GM18909 (cell line): Measurements from ENCODE around the gene CRTC1.

Experiments
- ATAC-seq: cut with Tn5 transposase; IDR thresholded peaks from one replicate; pipeline ENCODE4 v1.9.1; 2021; ENCODE audit warnings: mild to moderate bottlenecking; ENCODE audit not compliant: unreplicated experiment, poor library complexity

The CRTC1 gene

DNA sequence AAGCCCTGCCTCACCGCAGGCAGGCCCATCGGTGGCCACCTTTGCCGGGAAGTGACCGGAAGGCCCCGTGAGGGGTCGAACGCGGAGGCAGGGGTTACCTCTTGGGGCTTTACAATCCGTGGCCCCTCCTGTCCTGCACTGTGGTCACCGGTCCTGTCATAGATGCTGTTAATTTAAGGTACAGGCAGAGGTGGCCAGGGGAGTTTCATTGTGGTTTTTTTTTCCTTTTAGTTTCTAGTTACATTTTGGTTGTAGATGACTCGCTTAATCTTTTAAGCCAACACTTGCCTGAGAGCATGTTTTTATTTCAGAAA lies 94.6 kb downstream of the CRTC1 start:
- ATAC-seq: no peak

DNA sequence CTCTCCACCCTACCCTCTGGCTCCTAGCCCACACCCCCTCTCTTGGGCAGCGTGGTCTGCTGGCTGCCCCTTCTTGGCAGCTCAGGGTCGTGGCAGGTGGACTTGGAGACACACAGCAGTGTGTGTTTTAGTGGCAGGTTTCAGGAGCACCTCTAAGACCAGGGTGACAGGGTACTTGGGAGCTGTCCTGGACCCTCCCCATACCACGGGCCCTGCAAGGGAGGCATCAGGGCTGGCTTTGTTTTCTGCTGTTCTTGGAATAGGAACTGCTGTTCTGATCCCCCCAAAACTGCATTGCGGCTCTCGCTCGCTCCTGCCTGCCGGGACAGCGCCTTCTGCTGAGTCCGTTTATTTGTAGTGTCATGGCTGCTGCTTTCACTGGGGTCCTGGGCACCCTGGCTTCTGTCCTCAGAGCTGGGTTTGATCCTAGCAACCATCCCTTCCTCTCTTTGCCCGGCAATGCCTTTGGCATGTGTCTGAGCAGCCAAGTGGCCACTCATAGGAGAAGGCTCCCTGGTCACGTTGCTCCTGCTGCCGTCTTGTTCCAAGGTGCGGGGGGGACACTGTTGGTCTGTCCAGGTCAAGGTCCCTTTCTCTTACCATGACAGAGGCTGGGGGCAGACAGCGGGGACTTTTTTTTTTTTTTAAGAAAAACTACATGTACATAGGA lies 95.5 kb downstream of the CRTC1 start:
- no peak for ATAC-seq

DNA sequence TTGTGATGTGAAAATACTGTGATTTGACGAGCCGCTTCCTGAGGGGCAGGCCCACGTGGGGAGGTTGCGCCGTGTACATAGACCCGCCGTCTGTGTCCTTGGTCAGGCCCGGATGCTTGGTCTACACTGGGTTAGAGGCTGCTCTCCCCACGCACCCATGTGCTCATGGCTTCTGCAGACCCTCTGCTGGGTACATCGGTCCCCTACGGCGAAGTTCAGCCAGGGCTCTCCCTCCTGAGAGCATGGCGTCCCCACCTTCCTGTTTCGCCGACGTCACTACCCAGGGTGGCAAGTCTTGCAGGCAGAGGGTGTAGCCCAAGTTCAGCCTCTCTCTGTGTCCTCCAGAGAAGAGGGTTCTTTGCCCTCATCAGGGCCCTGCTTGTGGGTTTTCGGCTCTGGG lies 96.6 kb downstream of the CRTC1 start:
- no peak for ATAC-seq

DNA sequence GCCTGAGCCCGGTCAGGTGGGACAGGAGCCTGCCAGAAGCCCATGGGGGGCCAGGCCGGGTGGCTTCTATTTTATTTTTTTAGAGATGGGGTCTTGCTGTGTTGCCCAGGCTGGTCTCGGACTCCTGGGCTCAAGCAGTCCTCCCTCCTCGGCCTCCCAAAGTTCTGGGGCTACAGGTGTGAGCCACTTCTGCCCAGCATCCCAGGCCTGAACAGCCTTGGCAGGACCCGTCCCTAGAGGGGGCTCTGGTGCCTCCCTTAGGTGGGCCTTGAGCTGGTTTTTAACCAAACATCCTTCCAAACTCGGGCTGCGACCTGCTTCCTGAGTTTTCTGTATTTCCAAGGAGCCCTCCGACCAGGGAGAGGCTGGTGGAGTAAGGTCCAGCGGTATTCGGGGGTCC lies 97.2 kb downstream of the CRTC1 start:
- no peak for ATAC-seq

DNA sequence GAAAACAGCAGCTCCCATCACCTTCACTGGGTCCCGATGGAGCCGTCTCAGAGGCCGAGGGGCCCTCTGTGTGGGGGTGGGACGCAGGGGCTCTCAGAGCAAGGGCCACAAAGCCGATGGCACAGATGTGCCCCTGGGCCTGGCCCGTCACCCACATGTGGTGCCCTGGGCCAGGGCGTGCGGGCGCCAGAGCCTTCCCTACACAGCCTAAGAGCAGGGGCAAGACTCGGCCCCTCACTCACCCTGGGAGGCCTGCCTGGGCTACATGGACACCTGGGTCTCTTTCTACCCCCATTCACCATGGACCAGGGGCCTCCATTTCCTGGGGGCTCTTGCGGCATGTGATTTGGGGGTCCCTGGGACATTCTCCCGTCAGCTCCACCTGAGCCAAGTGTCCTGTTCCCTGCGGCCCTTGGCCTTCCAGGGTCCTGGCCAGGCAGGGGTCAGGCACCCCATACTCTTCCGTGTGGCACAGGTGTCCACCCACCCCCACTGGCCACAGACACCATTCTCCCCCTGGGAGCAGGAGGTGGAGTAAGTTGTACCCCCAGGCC lies 97.6 kb downstream of the CRTC1 start:
- ATAC-seq: no peak

DNA sequence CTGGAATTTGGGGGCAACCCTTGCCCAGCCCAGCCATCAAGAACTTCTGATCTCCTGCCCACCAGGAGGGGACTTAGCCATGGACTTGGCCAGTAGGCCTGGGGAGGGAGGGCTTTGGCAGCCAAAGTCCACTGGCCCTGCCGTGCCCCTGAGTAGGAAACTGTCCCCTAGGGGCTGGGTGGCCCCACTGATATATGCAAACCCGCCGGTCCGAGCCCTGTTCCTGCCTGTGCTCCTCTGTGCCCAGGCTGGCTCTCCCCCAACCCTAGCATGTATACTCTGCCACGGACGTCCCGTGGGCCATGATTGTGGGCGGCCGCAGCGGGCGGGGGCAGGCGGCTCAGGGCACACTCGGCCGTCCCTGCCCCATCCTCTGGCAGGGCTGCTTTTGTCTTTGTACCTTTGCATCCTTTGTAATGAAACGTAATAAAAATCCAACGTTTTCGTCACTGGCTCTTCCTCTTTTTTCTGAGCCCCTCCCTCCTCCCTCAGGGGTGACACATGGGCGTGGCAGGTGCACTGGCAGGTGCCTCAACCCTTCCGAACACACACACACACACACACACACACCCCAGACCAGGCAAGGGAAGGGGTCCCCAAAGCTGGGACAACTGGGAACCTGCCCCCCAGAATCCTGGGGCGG lies 98.5 kb downstream of the CRTC1 start:
- ATAC-seq: no peak

DNA sequence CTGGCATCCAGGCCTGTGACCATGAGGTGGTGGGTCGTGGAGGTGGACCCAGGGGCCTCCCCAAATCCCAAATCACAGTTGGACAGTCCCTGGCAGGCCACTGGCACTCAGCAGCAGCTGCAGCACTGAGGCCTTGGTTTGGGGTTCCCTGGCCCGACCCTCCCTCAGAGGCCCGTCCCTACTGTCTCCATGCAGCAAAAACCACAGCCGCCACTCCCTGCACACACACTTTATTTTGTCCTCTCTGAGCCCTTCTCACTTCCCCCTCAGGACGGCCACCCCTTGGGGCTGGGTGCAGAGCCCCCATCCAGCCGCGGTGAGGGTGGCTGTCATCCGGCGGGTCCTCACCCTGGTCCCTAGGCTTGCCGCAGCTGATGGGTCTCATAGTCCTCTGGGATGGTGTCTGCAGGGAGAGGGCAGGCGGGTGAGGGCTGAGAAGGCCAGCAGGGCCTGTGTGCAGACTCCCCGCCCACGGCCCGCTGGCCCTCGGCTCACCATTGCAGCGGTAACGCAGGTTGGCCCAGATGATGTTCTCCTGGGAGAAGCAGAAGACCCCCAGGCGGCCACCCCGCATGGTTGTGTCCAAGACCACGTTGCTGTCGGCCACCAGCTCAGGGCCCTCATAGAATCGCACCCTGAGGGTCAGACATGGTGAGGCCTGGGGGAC lies 99.2 kb downstream of the CRTC1 start:
- no peak for ATAC-seq

DNA sequence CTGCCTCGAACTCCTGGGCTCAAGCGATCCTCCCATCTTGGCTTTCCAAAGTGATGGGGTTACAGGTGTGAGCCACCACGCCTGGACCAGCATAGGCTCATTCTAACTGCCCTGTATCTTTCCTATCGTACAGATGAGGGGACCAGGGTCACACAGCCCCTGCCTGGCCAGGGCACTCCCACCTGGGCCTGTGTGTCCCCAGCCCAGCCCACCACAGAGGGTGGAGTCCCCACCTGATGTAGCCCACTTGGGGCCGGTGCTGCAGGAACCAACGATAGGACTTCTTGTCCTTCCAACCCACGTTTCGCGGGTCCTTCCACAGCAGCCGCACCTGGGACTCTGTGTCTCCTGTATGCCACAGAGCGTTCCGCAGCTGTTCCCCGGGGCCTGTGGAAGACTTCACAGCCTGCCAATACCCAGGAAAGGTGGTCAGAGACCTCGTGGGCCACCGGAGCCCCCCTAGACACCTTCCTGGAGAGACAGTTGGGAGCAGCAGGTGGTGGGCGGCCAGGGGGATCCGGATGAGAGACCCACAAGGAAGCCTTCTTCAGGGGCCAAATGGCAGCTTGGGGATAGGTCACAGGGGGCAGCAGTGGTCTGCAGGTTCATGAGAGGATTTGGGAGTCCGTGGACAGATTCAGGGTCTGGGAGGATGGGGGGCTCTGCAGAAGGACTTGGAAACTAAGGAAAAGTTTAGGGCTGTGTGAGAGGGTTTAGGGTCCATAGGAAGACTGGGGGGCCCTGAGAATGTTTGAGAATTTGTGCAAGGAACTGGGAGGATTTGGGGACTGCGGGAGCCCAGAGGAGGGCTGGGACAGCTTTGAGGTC lies 100.7 kb downstream of the CRTC1 start:
- ATAC-seq: no peak

DNA sequence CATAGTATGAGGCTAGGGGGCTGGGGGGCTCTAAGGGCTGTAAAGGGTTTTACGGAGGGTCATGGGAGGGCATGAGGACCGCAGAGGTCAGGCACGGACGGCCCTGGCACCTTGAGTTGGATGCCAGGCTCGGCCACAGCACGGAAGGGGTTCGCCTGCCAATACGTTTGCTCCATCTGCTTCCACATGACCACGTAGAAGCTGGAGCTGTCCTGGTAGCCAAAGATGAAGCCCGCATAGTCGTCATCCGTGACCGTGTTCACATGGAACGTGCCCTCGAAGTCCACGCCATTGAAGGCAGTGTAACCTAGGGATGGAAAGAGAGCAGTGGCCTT lies 101.3 kb downstream of the CRTC1 start:
- ATAC-seq: no peak

DNA sequence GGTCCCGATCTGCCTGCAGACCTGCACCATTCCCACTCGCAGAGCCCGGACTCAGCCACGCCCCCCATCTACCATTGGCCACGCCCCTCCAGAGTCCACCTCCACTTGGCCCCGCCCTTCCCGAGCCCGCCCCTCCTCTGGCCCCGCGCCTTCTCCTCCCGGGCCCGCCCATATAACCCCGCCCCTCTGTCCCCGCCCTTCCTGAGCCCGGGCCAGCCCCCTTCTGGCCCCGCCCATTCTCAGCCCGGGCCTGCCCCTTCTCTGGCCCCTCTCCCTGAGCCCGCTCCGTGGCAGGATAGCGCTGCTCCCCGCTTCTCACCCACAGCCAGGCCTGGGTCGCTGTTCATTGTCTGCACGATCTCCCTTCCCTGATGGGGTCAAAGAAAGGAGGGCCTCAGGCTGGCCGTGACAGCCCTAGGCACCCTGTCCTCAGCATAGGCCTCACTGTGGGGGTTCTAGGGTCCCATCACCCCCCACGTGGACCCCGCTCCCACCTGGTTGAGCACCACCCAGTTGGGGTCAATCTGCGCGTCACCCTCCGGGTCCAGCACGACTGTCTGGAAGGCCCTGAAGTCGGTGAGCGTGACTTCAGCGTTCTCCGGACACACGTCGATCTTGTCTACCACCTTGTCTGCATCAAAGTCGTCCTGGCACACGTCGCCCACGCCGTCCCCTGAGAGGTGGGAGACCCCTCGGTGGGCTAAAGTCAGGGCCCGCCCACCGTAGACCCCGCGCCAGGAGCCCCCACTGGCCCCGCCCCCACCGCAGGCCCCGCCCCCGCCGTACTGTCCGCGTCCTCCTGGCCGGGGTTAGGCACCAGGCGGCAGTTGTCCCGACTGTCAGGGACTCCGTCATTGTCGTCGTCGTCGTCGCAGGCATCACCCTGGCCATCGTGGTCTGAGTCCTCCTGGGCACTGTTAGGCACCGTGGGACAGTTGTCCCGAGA lies 102.0 kb downstream of the CRTC1 start:
- no peak for ATAC-seq

DNA sequence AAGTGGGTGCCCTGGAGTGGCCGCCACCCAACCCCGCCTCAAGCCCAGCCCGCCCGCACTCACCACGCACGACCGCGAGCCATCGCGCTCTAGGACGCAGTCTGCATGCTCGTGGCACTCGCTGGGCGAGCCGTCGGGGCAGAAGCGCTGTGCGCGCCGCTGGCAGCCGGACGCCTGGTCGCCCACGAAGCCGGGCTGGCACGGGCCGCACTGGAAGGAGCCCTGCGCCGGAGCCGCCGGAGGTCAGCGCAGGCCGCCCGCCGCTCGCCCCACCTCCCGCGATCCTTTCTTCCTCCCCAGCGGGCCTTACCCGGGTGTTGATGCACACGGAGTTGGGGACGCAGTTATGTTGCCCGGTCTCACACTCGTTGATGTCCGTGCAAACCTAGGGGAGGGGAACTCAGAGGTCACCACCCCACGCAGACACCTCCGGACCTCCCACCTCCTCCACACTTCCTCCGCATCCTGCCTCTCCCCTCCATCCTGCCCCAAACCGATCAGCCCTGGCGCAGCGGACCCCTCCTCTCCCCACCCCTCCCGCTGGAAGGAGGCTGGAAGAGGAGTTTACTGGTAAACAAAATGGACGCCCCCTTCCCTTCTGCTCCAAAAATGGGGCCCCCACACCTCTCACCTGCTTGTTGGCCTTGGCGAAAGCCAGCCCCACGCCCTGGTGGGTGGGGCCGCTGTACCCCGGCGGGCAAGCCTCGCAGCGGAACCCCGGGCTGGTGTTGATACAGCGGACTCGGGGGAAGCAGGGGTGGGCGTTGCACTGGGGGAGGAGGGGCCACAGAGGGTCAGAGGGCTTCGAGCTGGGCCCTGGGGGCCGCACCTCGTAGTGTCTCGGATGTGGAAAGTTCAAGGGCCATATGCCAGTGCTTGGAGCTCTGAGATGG lies 105.3 kb downstream of the CRTC1 start:
- ATAC-seq: no peak

DNA sequence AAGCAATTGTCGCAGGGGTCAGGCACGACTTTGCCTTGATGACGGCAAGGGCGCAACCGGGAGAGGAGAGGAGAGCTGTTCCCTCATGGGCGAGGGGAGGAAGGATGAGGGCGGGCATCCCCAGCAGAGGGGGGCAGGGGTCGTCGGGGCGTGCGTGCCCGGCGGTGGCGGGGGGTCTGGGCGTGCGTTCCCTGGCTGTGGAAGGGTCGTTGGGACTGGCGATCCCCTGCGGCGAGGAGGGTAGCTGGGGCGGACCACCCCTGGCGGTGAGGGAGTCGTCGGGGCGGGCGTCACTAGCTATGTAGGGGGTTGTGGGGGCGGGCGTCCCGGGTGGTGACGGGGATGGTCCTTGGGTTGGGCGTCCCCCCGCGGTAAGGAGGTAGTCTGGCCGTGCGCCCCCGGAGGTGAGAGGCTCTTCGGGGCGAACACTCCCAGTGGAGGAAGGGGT lies 106.0 kb downstream of the CRTC1 start:
- ATAC-seq: no peak

DNA sequence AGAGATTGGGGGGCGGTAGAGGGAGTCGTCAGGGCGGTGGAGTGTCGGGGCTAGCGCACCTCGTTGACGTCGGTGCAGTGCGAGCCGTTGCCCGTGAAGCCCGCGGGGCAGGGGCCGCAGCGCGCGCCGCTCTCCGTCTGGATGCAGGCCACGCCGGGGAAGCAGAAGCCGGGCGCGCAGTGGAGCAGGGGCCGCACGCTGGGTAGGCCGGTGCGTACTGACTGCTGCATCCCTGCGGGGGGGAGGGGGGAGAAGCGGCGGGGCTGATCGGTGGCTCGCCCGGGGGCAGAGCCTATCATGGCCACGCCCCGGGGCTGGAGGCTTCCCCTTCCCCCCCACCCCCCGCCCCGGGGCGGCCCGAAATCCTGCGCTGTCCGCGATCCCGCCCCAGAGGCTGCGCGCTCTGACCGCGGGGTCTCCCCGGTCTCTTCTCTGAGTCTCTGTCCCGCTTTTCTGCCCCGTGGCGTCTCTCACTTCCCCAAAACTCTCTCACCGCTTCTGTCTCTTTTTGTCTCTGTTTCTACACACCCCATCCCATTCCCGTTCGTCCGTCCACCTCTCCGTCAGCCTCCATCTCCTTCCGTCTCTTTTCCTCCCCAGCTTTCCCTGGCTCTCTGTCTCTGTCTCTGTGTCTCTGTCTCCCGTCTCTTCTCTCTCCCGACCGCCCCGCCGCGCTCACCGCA lies 106.5 kb downstream of the CRTC1 start:
- ATAC-seq: no peak

DNA sequence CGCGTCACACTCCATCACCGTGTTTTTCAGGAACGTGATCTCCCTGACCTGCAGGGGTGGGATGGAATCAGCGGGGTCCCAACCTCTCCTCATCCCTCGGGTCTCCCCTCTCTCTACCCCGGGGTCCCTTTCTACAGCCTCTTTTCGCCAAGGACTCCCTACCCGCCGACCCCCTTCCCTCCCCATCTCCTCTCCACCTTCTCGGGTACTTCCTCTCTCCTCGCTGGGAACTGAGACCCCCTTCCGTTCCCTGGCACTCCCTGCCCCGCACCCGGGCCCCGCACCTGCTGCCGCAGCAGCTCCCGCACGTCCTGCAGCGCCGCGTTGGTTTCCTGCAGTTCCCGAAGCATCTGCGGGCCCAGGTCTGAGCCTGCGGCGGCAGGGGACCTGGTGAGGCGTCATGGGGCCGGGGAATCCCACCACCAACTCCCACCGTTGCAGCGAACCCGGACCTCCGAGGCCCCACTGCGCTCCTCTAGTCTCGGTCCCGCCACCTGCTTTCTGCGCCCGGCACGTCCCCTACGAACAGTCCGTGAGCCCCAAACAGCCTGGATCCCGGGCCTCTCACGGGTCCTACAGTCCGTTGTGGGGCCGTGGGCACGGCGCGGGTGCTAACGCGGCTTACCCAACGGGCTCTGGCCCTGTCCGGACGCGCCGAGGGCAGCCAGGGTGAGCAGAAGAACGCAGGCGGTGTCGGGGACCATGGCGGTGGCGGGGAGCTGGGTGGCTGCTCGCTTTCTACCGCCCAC lies 107.3 kb downstream of the CRTC1 start, which contains the start of gene COMP:
TSS of gene COMP (minus strand) at position 740 of the 749 bp plus-strand sequence. CDS start at position 704, 36 bp downstream.
- no peak for ATAC-seq

DNA sequence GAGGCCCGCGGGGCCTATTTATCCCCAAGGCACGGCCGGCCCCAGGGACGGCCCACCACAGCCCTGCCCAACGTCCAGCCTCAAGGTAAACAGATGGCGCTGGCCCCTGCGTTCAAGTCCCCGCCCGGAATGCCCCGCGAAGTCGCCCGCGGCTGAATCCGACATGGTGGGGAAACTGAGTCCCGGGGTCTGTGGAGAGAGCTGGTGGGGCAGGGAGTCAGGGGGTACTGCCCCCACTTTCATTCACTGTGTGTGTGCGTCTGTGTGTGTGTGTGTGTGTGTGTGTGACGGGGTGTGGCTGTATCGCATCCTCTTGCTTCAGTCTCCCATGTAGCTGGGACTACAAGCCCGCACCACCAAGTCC lies 107.8 kb downstream of the CRTC1 start:
- no peak for ATAC-seq

DNA sequence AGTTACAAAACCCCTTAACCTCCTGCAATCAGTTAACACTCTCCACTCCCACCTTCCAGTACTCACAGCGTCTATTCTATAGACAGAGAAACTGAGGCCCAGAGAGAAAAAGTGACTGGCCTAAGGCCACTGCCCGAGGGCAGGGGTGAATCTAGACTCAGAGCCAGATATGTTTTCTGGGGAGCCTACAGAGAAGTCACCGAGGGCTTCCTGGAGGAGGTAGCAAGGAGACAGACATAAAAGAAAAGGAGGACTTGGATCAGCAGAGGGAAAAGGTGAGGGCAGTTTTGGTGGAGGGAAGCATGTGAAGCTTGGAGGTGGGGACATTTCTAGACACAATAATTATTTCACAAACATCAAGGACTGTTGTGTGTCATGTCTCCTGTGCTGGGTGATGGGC lies 109.2 kb downstream of the CRTC1 start:
- ATAC-seq: no peak
